ENCODE data around the gene TPM1. TPM values are rescaled to one million over a fixed set of nuclear protein-coding genes. Genes with fewer than 3 reads are reported as not detected.

Gene TPM1
- total RNA-seq, 2 experiments from 2014 or later: 10.8 to 11.4 TPM

GRCh38 chr15:63006032-63006878 is 36.3 kb upstream of the TPM1 start:
- POLR2A ChIA-PET: no interaction called here
- CTCF ChIA-PET: no interaction called here
- Mint-ChIP-seq H3K4me3 (no peak overlapping the region), H3K27ac (no peak overlapping the region), H3K27me3 (peaks cover 8% of the 10 kb centered on the region), H3K36me3 (no peaks in the 10 kb centered on the region), H3K4me1 (ENCODE audit: low read depth) (no peaks in the 10 kb centered on the region), H3K9me3 (no peaks in the 10 kb centered on the region)
- no peak for DNase-seq
- intact Hi-C loops (cut with micrococcal nuclease): no loop called here

GRCh38 chr15:63008333-63009049 is 34.1 kb upstream of the TPM1 start:
- Mint-ChIP-seq H3K9me3 (no peaks in the 10 kb centered on the region), H3K36me3 (no peaks in the 10 kb centered on the region), H3K4me3 (no peak overlapping the region), H3K4me1 (ENCODE audit: low read depth) (no peaks in the 10 kb centered on the region), H3K27me3 (peaks cover 5% of the 10 kb centered on the region), H3K27ac (no peak overlapping the region)
- intact Hi-C loops (cut with micrococcal nuclease): no loop called here
- no peak for DNase-seq
- ChIA-PET POLR2A (no interaction called here), CTCF (no interaction called here)

GRCh38 chr15:63010386-63010785 is 32.2 kb upstream of the TPM1 start:
- Mint-ChIP-seq H3K27me3 (peaks cover 2% of the 10 kb centered on the region), H3K4me1 (ENCODE audit: low read depth) (no peaks in the 10 kb centered on the region), H3K4me3 (no peak overlapping the region), H3K36me3 (no peaks in the 10 kb centered on the region), H3K27ac (no peak overlapping the region), H3K9me3 (no peaks in the 10 kb centered on the region)
- ChIA-PET CTCF (no interaction called here), POLR2A (no interaction called here)
- DNase-seq: no peak
- intact Hi-C loops (cut with micrococcal nuclease): no loop called here

- H3K36me3 Mint-ChIP-seq: no peaks in the 10 kb centered on the region
- no peak overlapping the region for H3K4me3 Mint-ChIP-seq
- intact Hi-C loops (cut with micrococcal nuclease): no loop called here
- no peak for DNase-seq
- no peaks in the 10 kb centered on the region for H3K9me3 Mint-ChIP-seq
- peaks cover 2% of the 10 kb centered on the region for H3K27me3 Mint-ChIP-seq
- ChIA-PET CTCF (no interaction called here), POLR2A (no interaction called here)
- no peak overlapping the region for H3K27ac Mint-ChIP-seq
- H3K4me1 Mint-ChIP-seq (ENCODE audit: low read depth): peaks cover 4% of the 10 kb centered on the region
These were observed 31.4 kb upstream of the TPM1 start for GRCh38 chr15:63010920-63011693.

- DNase-seq: no peak
- H3K9me3 Mint-ChIP-seq: no peaks in the 10 kb centered on the region
- no peak overlapping the region for H3K27ac Mint-ChIP-seq
- intact Hi-C loops (cut with micrococcal nuclease): no loop called here
- peaks cover 4% of the 10 kb centered on the region for H3K4me1 Mint-ChIP-seq (ENCODE audit: low read depth)
- H3K27me3 Mint-ChIP-seq: peaks cover 2% of the 10 kb centered on the region
- no peaks in the 10 kb centered on the region for H3K36me3 Mint-ChIP-seq
- ChIA-PET CTCF (no interaction called here), POLR2A (no interaction called here)
- no peak overlapping the region for H3K4me3 Mint-ChIP-seq
These were observed 30.1 kb upstream of the TPM1 start for GRCh38 chr15:63012444-63012843.

- intact Hi-C loops (cut with micrococcal nuclease): no loop called here
- CTCF ChIA-PET: interaction anchor here (1.0 kb wide), 1 partner anchor 36 kb away, joined by 4 read pairs; no protein-coding TSS in a partner anchor
- Mint-ChIP-seq H3K27me3 (peaks cover 2% of the 10 kb centered on the region), H3K4me3 (no peak overlapping the region), H3K9me3 (no peaks in the 10 kb centered on the region), H3K27ac (no peak overlapping the region), H3K36me3 (no peaks in the 10 kb centered on the region), H3K4me1 (ENCODE audit: low read depth) (peaks cover 4% of the 10 kb centered on the region)
- no peak for DNase-seq
- POLR2A ChIA-PET: no interaction called here
These were observed 29.3 kb upstream of the TPM1 start for GRCh38 chr15:63013052-63013808.

- ChIA-PET POLR2A (interaction anchor here (0.8 kb wide), 1 partner anchor 125 kb away, joined by 3 read pairs; no protein-coding TSS in a partner anchor), CTCF (no interaction called here)
- Mint-ChIP-seq H3K9me3 (no peaks in the 10 kb centered on the region), H3K4me1 (ENCODE audit: low read depth) (peaks cover 4% of the 10 kb centered on the region), H3K27me3 (no peaks in the 10 kb centered on the region), H3K4me3 (no peak overlapping the region), H3K27ac (no peak overlapping the region), H3K36me3 (no peaks in the 10 kb centered on the region)
- intact Hi-C loops (cut with micrococcal nuclease): no loop called here
- no peak for DNase-seq
These were observed 28.0 kb upstream of the TPM1 start for GRCh38 chr15:63014578-63014977.

- Mint-ChIP-seq H3K9me3 (no peaks in the 10 kb centered on the region), H3K27me3 (no peaks in the 10 kb centered on the region), H3K4me1 (ENCODE audit: low read depth) (peaks cover 4% of the 10 kb centered on the region), H3K27ac (no peak overlapping the region), H3K36me3 (no peaks in the 10 kb centered on the region), H3K4me3 (no peak overlapping the region)
- no peak for DNase-seq
- ChIA-PET POLR2A (interaction anchor here (0.8 kb wide), 1 partner anchor 126 kb away, joined by 3 read pairs; no protein-coding TSS in a partner anchor), CTCF (interaction anchor here (1.8 kb wide), 1 partner anchor 32 kb away, joined by 7 read pairs; no protein-coding TSS in a partner anchor)
- intact Hi-C loops (cut with micrococcal nuclease): no loop called here
These were observed 26.9 kb upstream of the TPM1 start for GRCh38 chr15:63015618-63016017.

GRCh38 chr15:63016234-63016633 is 26.3 kb upstream of the TPM1 start:
- Mint-ChIP-seq H3K27ac (no peak overlapping the region), H3K9me3 (no peaks in the 10 kb centered on the region), H3K4me1 (ENCODE audit: low read depth) (peaks cover 4% of the 10 kb centered on the region), H3K4me3 (no peak overlapping the region), H3K36me3 (no peaks in the 10 kb centered on the region), H3K27me3 (no peaks in the 10 kb centered on the region)
- no peak for DNase-seq
- CTCF ChIA-PET: interaction anchor here (1.8 kb wide), 1 partner anchor 32 kb away, joined by 7 read pairs; no protein-coding TSS in a partner anchor
- intact Hi-C loops (cut with micrococcal nuclease): no loop called here
- POLR2A ChIA-PET: no interaction called here

- Mint-ChIP-seq H3K4me3 (no peak overlapping the region), H3K4me1 (ENCODE audit: low read depth) (peaks cover 4% of the 10 kb centered on the region), H3K36me3 (no peaks in the 10 kb centered on the region), H3K27ac (no peak overlapping the region), H3K27me3 (no peaks in the 10 kb centered on the region), H3K9me3 (no peaks in the 10 kb centered on the region)
- POLR2A ChIA-PET: no interaction called here
- DNase-seq: no peak
- intact Hi-C loops (cut with micrococcal nuclease): no loop called here
- CTCF ChIA-PET: no interaction called here
These were observed 23.9 kb upstream of the TPM1 start for GRCh38 chr15:63018639-63019038.

- H3K4me3 Mint-ChIP-seq: no peak overlapping the region
- H3K27ac Mint-ChIP-seq: no peak overlapping the region
- no peak for DNase-seq
- no peaks in the 10 kb centered on the region for H3K9me3 Mint-ChIP-seq
- intact Hi-C loops (cut with micrococcal nuclease): no loop called here
- no peaks in the 10 kb centered on the region for H3K36me3 Mint-ChIP-seq
- POLR2A ChIA-PET: interaction anchor here (0.5 kb wide), 1 partner anchor 10 kb away, joined by 4 read pairs; no protein-coding TSS in a partner anchor
- no peaks in the 10 kb centered on the region for H3K27me3 Mint-ChIP-seq
- H3K4me1 Mint-ChIP-seq (ENCODE audit: low read depth): peaks cover 4% of the 10 kb centered on the region
- CTCF ChIA-PET: interaction anchor here (0.6 kb wide), 1 partner anchor 93 kb away, joined by 5 read pairs; no protein-coding TSS in a partner anchor
These were observed 22.9 kb upstream of the TPM1 start for GRCh38 chr15:63019511-63020109.

Measured in activated CD4-positive, alpha-beta memory T cell treated with anti-CD3 and anti-CD28 coated beads for 36 hours (primary cell).